ENCODE data around the gene DIPK2B. TPM values are rescaled to one million over a fixed set of nuclear protein-coding genes. Genes with fewer than 3 reads are reported as not detected.

Gene DIPK2B
- total and polyA plus RNA-seq, 3 experiments from 2014 or later, result not detected

- Mint-ChIP-seq H3K27me3 (peaks cover 0 to 6% of the 10 kb centered on the region in 2 donors), H3K4me3 (peak overlapping the region; percentile 78 to 91 (median 85)), H3K27ac (peak overlapping the region in 2 of 8 donors; percentile 13 to 59), H3K4me1 (peaks cover 8 to 13% (median 12%) of the 10 kb centered on the region in 3 donors), H3K9me3 (no peaks in the 10 kb centered on the region), H3K36me3 (no peaks in the 10 kb centered on the region)
- H3K9me3 ChIP-seq (ENCODE audit: low read length), result no peaks in the 10 kb centered on the region
- H3K27ac ChIP-seq (ENCODE audit: low read depth, low read length), result no peak overlapping the region
- ChIA-PET CTCF (interaction anchor here (1.9 kb wide), 1 partner anchor 13 kb away, joined by 4 read pairs; no protein-coding TSS in a partner anchor), POLR2A (no interaction called here)
- no peaks in the 10 kb centered on the region for H3K36me3 ChIP-seq (ENCODE audit: insufficient read depth, low read length)
- no peaks in the 10 kb centered on the region for H3K27me3 ChIP-seq (ENCODE audit: insufficient read depth, low read length, poor library complexity, severe bottlenecking)
- no peak for DNase-seq
- peak overlapping the region; percentile 69 for H3K4me3 ChIP-seq (ENCODE audit: low read length)
- H3K4me1 ChIP-seq (ENCODE audit: insufficient read depth, low read length), result no peaks in the 10 kb centered on the region
Observed at GRCh38 chrX:45186643-45187026, 14.0 kb downstream of the DIPK2B start.

GRCh38 chrX:45184211-45184610, 16.5 kb downstream of the DIPK2B start:
- peaks cover 0 to 8% of the 10 kb centered on the region in 2 donors for H3K27me3 Mint-ChIP-seq
- H3K27ac Mint-ChIP-seq, result no peak overlapping the region
- Histone ChIP-seq H3K27me3 (ENCODE audit: insufficient read depth, low read length, poor library complexity, severe bottlenecking) (no peaks in the 10 kb centered on the region), H3K36me3 (ENCODE audit: insufficient read depth, low read length) (no peaks in the 10 kb centered on the region), H3K27ac (ENCODE audit: low read depth, low read length) (no peak overlapping the region), H3K9me3 (ENCODE audit: low read length) (no peaks in the 10 kb centered on the region), H3K4me3 (ENCODE audit: low read length) (no peak overlapping the region), H3K4me1 (ENCODE audit: insufficient read depth, low read length) (no peaks in the 10 kb centered on the region)
- H3K4me3 Mint-ChIP-seq, result no peak overlapping the region
- peaks cover 8 to 13% (median 12%) of the 10 kb centered on the region in 3 donors for H3K4me1 Mint-ChIP-seq
- CTCF ChIA-PET, result no interaction called here
- no peak for DNase-seq
- H3K9me3 Mint-ChIP-seq, result peaks cover 1 to 5% (median 4%) of the 10 kb centered on the region in 5 donors
- POLR2A ChIA-PET, result no interaction called here
- no peaks in the 10 kb centered on the region for H3K36me3 Mint-ChIP-seq

GRCh38 chrX:45172890-45173289, 27.8 kb downstream of the DIPK2B start:
- no peak overlapping the region for H3K4me3 ChIP-seq (ENCODE audit: low read length)
- no peaks in the 10 kb centered on the region for H3K9me3 Mint-ChIP-seq
- no peak overlapping the region for H3K4me3 Mint-ChIP-seq
- DNase-seq, result no peak
- CTCF ChIA-PET, result no interaction called here
- H3K27ac Mint-ChIP-seq, result no peak overlapping the region
- no peaks in the 10 kb centered on the region for H3K4me1 Mint-ChIP-seq
- H3K27me3 ChIP-seq (ENCODE audit: insufficient read depth, low read length, poor library complexity, severe bottlenecking), result no peaks in the 10 kb centered on the region
- peaks cover 0 to 4% of the 10 kb centered on the region in 2 donors for H3K27me3 Mint-ChIP-seq
- no peaks in the 10 kb centered on the region for H3K4me1 ChIP-seq (ENCODE audit: insufficient read depth, low read length)
- no peaks in the 10 kb centered on the region for H3K9me3 ChIP-seq (ENCODE audit: low read length)
- H3K27ac ChIP-seq (ENCODE audit: low read depth, low read length), result no peak overlapping the region
- POLR2A ChIA-PET, result no interaction called here
- no peaks in the 10 kb centered on the region for H3K36me3 ChIP-seq (ENCODE audit: insufficient read depth, low read length)
- H3K36me3 Mint-ChIP-seq, result no peaks in the 10 kb centered on the region

- Histone ChIP-seq H3K36me3 (ENCODE audit: insufficient read depth, low read length) (no peaks in the 10 kb centered on the region), H3K4me1 (ENCODE audit: insufficient read depth, low read length) (no peaks in the 10 kb centered on the region), H3K27ac (ENCODE audit: low read depth, low read length) (no peak overlapping the region), H3K27me3 (ENCODE audit: insufficient read depth, low read length, poor library complexity, severe bottlenecking) (no peaks in the 10 kb centered on the region), H3K9me3 (ENCODE audit: low read length) (no peaks in the 10 kb centered on the region), H3K4me3 (ENCODE audit: low read length) (no peak overlapping the region)
- POLR2A ChIA-PET, result interaction anchor here (0.7 kb wide), 1 partner anchor 1616 kb away, joined by 5 read pairs; no protein-coding TSS in a partner anchor
- Mint-ChIP-seq H3K36me3 (no peaks in the 10 kb centered on the region), H3K27me3 (peaks cover 3 to 14% of the 10 kb centered on the region in 2 donors), H3K9me3 (no peaks in the 10 kb centered on the region), H3K27ac (no peak overlapping the region), H3K4me3 (no peak overlapping the region), H3K4me1 (no peaks in the 10 kb centered on the region)
- CTCF ChIA-PET, result no interaction called here
- no peak for DNase-seq
Observed at GRCh38 chrX:45166781-45167180, 33.9 kb downstream of the DIPK2B start.

- Histone ChIP-seq H3K4me1 (ENCODE audit: insufficient read depth, low read length) (no peaks in the 10 kb centered on the region), H3K36me3 (ENCODE audit: insufficient read depth, low read length) (no peaks in the 10 kb centered on the region), H3K27ac (ENCODE audit: low read depth, low read length) (no peak overlapping the region), H3K4me3 (ENCODE audit: low read length) (no peak overlapping the region), H3K27me3 (ENCODE audit: insufficient read depth, low read length, poor library complexity, severe bottlenecking) (no peaks in the 10 kb centered on the region), H3K9me3 (ENCODE audit: low read length) (no peaks in the 10 kb centered on the region)
- peaks cover 3 to 15% of the 10 kb centered on the region in 2 donors for H3K27me3 Mint-ChIP-seq
- no peak overlapping the region for H3K4me3 Mint-ChIP-seq
- H3K9me3 Mint-ChIP-seq, result peaks cover 0 to 4% (median 0%) of the 10 kb centered on the region in 5 donors
- no peaks in the 10 kb centered on the region for H3K4me1 Mint-ChIP-seq
- no peak for DNase-seq
- CTCF ChIA-PET, result no interaction called here
- no peaks in the 10 kb centered on the region for H3K36me3 Mint-ChIP-seq
- POLR2A ChIA-PET, result no interaction called here
- no peak overlapping the region for H3K27ac Mint-ChIP-seq
Observed at GRCh38 chrX:45165726-45166125, 35.0 kb downstream of the DIPK2B start.

GRCh38 chrX:45164995-45165394, 35.7 kb downstream of the DIPK2B start:
- no peak overlapping the region for H3K4me3 ChIP-seq (ENCODE audit: low read length)
- no peaks in the 10 kb centered on the region for H3K4me1 Mint-ChIP-seq
- H3K4me1 ChIP-seq (ENCODE audit: insufficient read depth, low read length), result no peaks in the 10 kb centered on the region
- H3K36me3 ChIP-seq (ENCODE audit: insufficient read depth, low read length), result no peaks in the 10 kb centered on the region
- H3K27ac Mint-ChIP-seq, result no peak overlapping the region
- peaks cover 0 to 5% (median 0%) of the 10 kb centered on the region in 3 donors for H3K36me3 Mint-ChIP-seq
- CTCF ChIA-PET, result no interaction called here
- no peaks in the 10 kb centered on the region for H3K27me3 ChIP-seq (ENCODE audit: insufficient read depth, low read length, poor library complexity, severe bottlenecking)
- no peaks in the 10 kb centered on the region for H3K9me3 ChIP-seq (ENCODE audit: low read length)
- DNase-seq, result no peak
- H3K27me3 Mint-ChIP-seq, result peaks cover 3 to 15% of the 10 kb centered on the region in 2 donors
- H3K9me3 Mint-ChIP-seq, result peaks cover 0 to 8% (median 2%) of the 10 kb centered on the region in 5 donors
- POLR2A ChIA-PET, result no interaction called here
- no peak overlapping the region for H3K4me3 Mint-ChIP-seq
- no peak overlapping the region for H3K27ac ChIP-seq (ENCODE audit: low read depth, low read length)

- CTCF ChIA-PET, result no interaction called here
- no peaks in the 10 kb centered on the region for H3K9me3 ChIP-seq (ENCODE audit: low read length)
Observed at GRCh38 chrX:45164021-45164621, 36.6 kb downstream of the DIPK2B start.

GRCh38 chrX:45157647-45158046, 43.0 kb downstream of the DIPK2B start:
- Histone ChIP-seq H3K36me3 (ENCODE audit: insufficient read depth, low read length) (no peaks in the 10 kb centered on the region), H3K27ac (ENCODE audit: low read depth, low read length) (no peak overlapping the region), H3K4me1 (ENCODE audit: insufficient read depth, low read length) (no peaks in the 10 kb centered on the region), H3K9me3 (ENCODE audit: low read length) (no peaks in the 10 kb centered on the region), H3K4me3 (ENCODE audit: low read length) (no peak overlapping the region), H3K27me3 (ENCODE audit: insufficient read depth, low read length, poor library complexity, severe bottlenecking) (no peaks in the 10 kb centered on the region)
- H3K9me3 Mint-ChIP-seq, result peaks cover 0 to 8% (median 2%) of the 10 kb centered on the region in 5 donors
- H3K27me3 Mint-ChIP-seq, result peaks cover 2 to 8% of the 10 kb centered on the region in 2 donors
- no peak overlapping the region for H3K4me3 Mint-ChIP-seq
- DNase-seq, result no peak
- POLR2A ChIA-PET, result no interaction called here
- peaks cover 0 to 5% (median 0%) of the 10 kb centered on the region in 3 donors for H3K36me3 Mint-ChIP-seq
- CTCF ChIA-PET, result no interaction called here
- H3K27ac Mint-ChIP-seq, result no peak overlapping the region
- H3K4me1 Mint-ChIP-seq, result no peaks in the 10 kb centered on the region

More at GRCh38 chrX:45164021-45164621, 36.6 kb downstream of the DIPK2B start:
- Mint-ChIP-seq H3K4me1 (no peaks in the 10 kb centered on the region), H3K36me3 (peaks cover 0 to 5% (median 0%) of the 10 kb centered on the region in 3 donors), H3K4me3 (no peak overlapping the region), H3K27ac (no peak overlapping the region), H3K27me3 (peaks cover 3 to 13% of the 10 kb centered on the region in 2 donors), H3K9me3 (peaks cover 0 to 8% (median 2%) of the 10 kb centered on the region in 5 donors)
- POLR2A ChIA-PET, result no interaction called here
- no peaks in the 10 kb centered on the region for H3K27me3 ChIP-seq (ENCODE audit: insufficient read depth, low read length, poor library complexity, severe bottlenecking)
- DNase-seq, result no peak
- no peak overlapping the region for H3K27ac ChIP-seq (ENCODE audit: low read depth, low read length)
- no peak overlapping the region for H3K4me3 ChIP-seq (ENCODE audit: low read length)
- H3K4me1 ChIP-seq (ENCODE audit: insufficient read depth, low read length), result no peaks in the 10 kb centered on the region
- H3K36me3 ChIP-seq (ENCODE audit: insufficient read depth, low read length), result no peaks in the 10 kb centered on the region
